ENCODE measurements around the gene TLE4. TPM values are rescaled to one million over a fixed set of nuclear protein-coding genes. Genes with fewer than 3 reads are reported as not detected.

TLE4 gene
- polyA plus RNA-seq, 1 experiment = 154 TPM

- POLR2A ChIA-PET = no interaction called here
These were observed 4.1 kb upstream of the TLE4 start for GRCh38 chr9:79567671-79568098.

GRCh38 chr9:79568337-79569101, 3.2 kb upstream of the TLE4 start:
- POLR2A ChIA-PET = interaction anchor here (0.5 to 0.6 kb wide), 2 partner anchors 29 to 60 kb away, joined by 3 to 5 read pairs; no protein-coding TSS in a partner anchor
- CTCF ChIA-PET = interaction anchor here (0.9 to 1.3 kb wide), 2 partner anchors 1127 to 1129 kb away, joined by 3 read pairs; no protein-coding TSS in a partner anchor

More at GRCh38 chr9:79567671-79568098, 4.1 kb upstream of the TLE4 start:
- Histone ChIP-seq H3K27me3 (ENCODE audit: control insufficient read depth, insufficient read depth, low read length) (no peaks in the 10 kb centered on the region; the same call in 1 of the 2 replicates), H3K4me3 (ENCODE audit: low read depth, low read length) (no peak overlapping the region), H3K36me3 (ENCODE audit: control insufficient read depth, insufficient read depth, low read length) (no peaks in the 10 kb centered on the region)
- 0 out of 2 replicates have a peak, but pooled peaks have one; percentile 9 for TF ChIP-seq CTCF (IDR thresholded peaks at IDR 0.05; ENCODE audit: insufficient read depth, low read depth, low read length)
- DNase-seq (ENCODE audit: low read depth) = no peak
- CTCF ChIA-PET = interaction anchor here (0.9 kb wide), 1 partner anchor 1128 kb away, joined by 3 read pairs; no protein-coding TSS in a partner anchor

GRCh38 chr9:79569814-79570447, 1.8 kb upstream of the TLE4 start:
- no peak for DNase-seq (ENCODE audit: low read depth)
- Histone ChIP-seq H3K4me3 (ENCODE audit: low read depth, low read length) (peak overlapping the region; percentile 85), H3K36me3 (ENCODE audit: control insufficient read depth, insufficient read depth, low read length) (no peaks in the 10 kb centered on the region), H3K27me3 (ENCODE audit: control insufficient read depth, insufficient read depth, low read length) (no peaks in the 10 kb centered on the region; the same call in 1 of the 2 replicates)
- ChIA-PET POLR2A (no interaction called here), CTCF (interaction anchor here (1.3 kb wide), 1 partner anchor 1129 kb away, joined by 3 read pairs; no protein-coding TSS in a partner anchor)
- no peak for TF ChIP-seq CTCF (IDR thresholded peaks at IDR 0.05; ENCODE audit: insufficient read depth, low read depth, low read length)

More at GRCh38 chr9:79568337-79569101, 3.2 kb upstream of the TLE4 start:
- Histone ChIP-seq H3K4me3 (ENCODE audit: low read depth, low read length) (no peak overlapping the region), H3K27me3 (ENCODE audit: control insufficient read depth, insufficient read depth, low read length) (no peaks in the 10 kb centered on the region; the same call in 1 of the 2 replicates), H3K36me3 (ENCODE audit: control insufficient read depth, insufficient read depth, low read length) (no peaks in the 10 kb centered on the region)
- TF ChIP-seq CTCF (IDR thresholded peaks at IDR 0.05; ENCODE audit: insufficient read depth, low read depth, low read length) = no peak
- DNase-seq (ENCODE audit: low read depth) = no peak

GRCh38 chr9:79570448-79571308, 1.1 kb upstream of the TLE4 start:
- ChIA-PET CTCF (interaction anchor here (1.4 kb wide), 1 partner anchor 442 kb away, joined by 5 read pairs; no protein-coding TSS in a partner anchor), POLR2A (interaction anchor here (0.7 to 1.0 kb wide), 5 partner anchors 40 to 1274 kb away, joined by 3 to 16 read pairs (median 4); partner anchors contain the start of gene PSAT1)
- peak overlapping the region; percentile 85 for H3K4me3 ChIP-seq (ENCODE audit: low read depth, low read length)
- H3K27me3 ChIP-seq (ENCODE audit: control insufficient read depth, insufficient read depth, low read length) = no peaks in the 10 kb centered on the region; the same call in 1 of the 2 replicates
- 0 out of 2 replicates have a peak, but pooled peaks have one; percentile 5 for TF ChIP-seq CTCF (IDR thresholded peaks at IDR 0.05; ENCODE audit: insufficient read depth, low read depth, low read length)
- no peaks in the 10 kb centered on the region for H3K36me3 ChIP-seq (ENCODE audit: control insufficient read depth, insufficient read depth, low read length)
- DNase-seq (ENCODE audit: low read depth) = no peak
